Activated T-helper 1 cell treated with anti-CD3 and anti-CD28 coated beads, Interleukin-2, amount 50 U/mL, for 16 hours (primary cell): ENCODE data around the gene SHLD3.
"Not testable (repeated sequence)": the region's sequence is repeated elsewhere in the genome, so short reads cannot be mapped to it uniquely, and the experiment has no call there.

Experiments used
- DNase-seq, 2 donors: peaks; one replicate each; pipeline ENCODE4 v3.0.0-alpha.2; 2020; ENCODE audit warnings: low read depth in 1 of 2, low spot score in 1 of 2

Gene SHLD3

DNA sequence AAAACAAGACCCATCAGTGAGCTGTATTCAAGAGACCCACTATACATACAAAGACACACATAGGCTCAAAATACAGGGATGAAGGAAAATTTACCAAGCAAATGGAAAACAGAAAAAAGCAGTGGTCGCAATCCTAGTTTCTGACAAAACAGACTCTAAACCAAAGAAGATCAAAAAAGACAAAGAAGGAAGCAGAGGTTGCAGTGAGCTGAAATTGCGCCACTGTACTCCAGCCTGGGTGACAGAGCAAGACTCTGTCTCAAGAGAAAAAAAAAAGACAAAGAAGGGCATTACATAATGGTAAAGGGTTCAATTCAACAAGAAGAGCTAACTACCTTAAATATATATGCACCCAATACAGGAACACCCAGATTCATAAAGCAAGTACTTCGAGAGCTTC, 51.2 kb downstream of the SHLD3 start:
- not testable (repeated sequence) for DNase-seq
